ENCODE results near the gene CIB4.

The CIB4 gene

GRCh38 chr2:26650713-26651469 lies 9.7 kb upstream of the CIB4 start:
- H3K4me3 ChIP-seq = no peak overlapping the region
- no peaks in the 10 kb centered on the region for H3K36me3 ChIP-seq
- no peak for TF ChIP-seq CTCF (IDR thresholded peaks at IDR 0.05)
- no peaks in the 10 kb centered on the region for H3K27me3 ChIP-seq
- DNase-seq = peak in 1 of 2 donors; percentile 53
- intact Hi-C loops (cut with DNase I; ENCODE audit: low total_unique reads) = no loop called here
- H3K4me1 ChIP-seq = peaks cover 0 to 7% (median 2%) of the 10 kb centered on the region in 4 donors
- no peaks in the 10 kb centered on the region for H3K9me3 ChIP-seq
- no peak overlapping the region for H3K27ac ChIP-seq

- Histone ChIP-seq H3K27ac (no peak overlapping the region), H3K4me1 (peaks cover 0 to 7% (median 2%) of the 10 kb centered on the region in 4 donors), H3K36me3 (no peaks in the 10 kb centered on the region), H3K27me3 (no peaks in the 10 kb centered on the region), H3K4me3 (no peak overlapping the region), H3K9me3 (no peaks in the 10 kb centered on the region)
- intact Hi-C loops (cut with DNase I; ENCODE audit: low total_unique reads) = no loop called here
- TF ChIP-seq CTCF (IDR thresholded peaks at IDR 0.05) = no peak
- peak in 1 of 2 donors; percentile 44 for DNase-seq
These were observed 9.0 kb upstream of the CIB4 start for GRCh38 chr2:26649992-26650712.

GRCh38 chr2:26649322-26649721 lies 8.2 kb upstream of the CIB4 start:
- H3K4me1 ChIP-seq = peaks cover 0 to 7% (median 2%) of the 10 kb centered on the region in 4 donors
- peak in 1 of 2 donors; percentile 63 for DNase-seq
- no peak overlapping the region for H3K27ac ChIP-seq
- H3K4me3 ChIP-seq = no peak overlapping the region
- intact Hi-C loops (cut with DNase I; ENCODE audit: low total_unique reads) = no loop called here
- no peak for TF ChIP-seq CTCF (IDR thresholded peaks at IDR 0.05)
- H3K36me3 ChIP-seq = no peaks in the 10 kb centered on the region
- no peaks in the 10 kb centered on the region for H3K9me3 ChIP-seq
- H3K27me3 ChIP-seq = no peaks in the 10 kb centered on the region

GRCh38 chr2:26648516-26648915 lies 7.3 kb upstream of the CIB4 start:
- peak in 1 of 2 donors; percentile 19 for DNase-seq
- no peak for TF ChIP-seq CTCF (IDR thresholded peaks at IDR 0.05)
- no peak overlapping the region for H3K4me3 ChIP-seq
- H3K9me3 ChIP-seq = no peaks in the 10 kb centered on the region
- no peaks in the 10 kb centered on the region for H3K36me3 ChIP-seq
- intact Hi-C loops (cut with DNase I; ENCODE audit: low total_unique reads) = no loop called here
- H3K27ac ChIP-seq = no peak overlapping the region
- H3K27me3 ChIP-seq = no peaks in the 10 kb centered on the region
- peaks cover 0 to 7% (median 2%) of the 10 kb centered on the region in 4 donors for H3K4me1 ChIP-seq

GRCh38 chr2:26647981-26648380 lies 6.8 kb upstream of the CIB4 start:
- H3K36me3 ChIP-seq = no peaks in the 10 kb centered on the region
- no peak for TF ChIP-seq CTCF (IDR thresholded peaks at IDR 0.05)
- no peaks in the 10 kb centered on the region for H3K27me3 ChIP-seq
- no peaks in the 10 kb centered on the region for H3K9me3 ChIP-seq
- H3K27ac ChIP-seq = no peak overlapping the region
- no peak overlapping the region for H3K4me3 ChIP-seq
- intact Hi-C loops (cut with DNase I; ENCODE audit: low total_unique reads) = no loop called here
- peaks cover 0 to 7% (median 2%) of the 10 kb centered on the region in 4 donors for H3K4me1 ChIP-seq
- peak in 1 of 2 donors; percentile 43 for DNase-seq

All from tibial artery (tissue), 4 donors.